Fibroblast of skin of right biceps (primary cell): ENCODE data around the gene S100A5.
"Not testable (repeated sequence)": the region's sequence is repeated elsewhere in the genome, so short reads cannot be mapped to it uniquely, and the experiment has no call there.

Source experiments
- DNase-seq: peaks from one replicate; pipeline ENCODE4 v3.0.0-alpha.2; 2013

The S100A5 gene, protein sequence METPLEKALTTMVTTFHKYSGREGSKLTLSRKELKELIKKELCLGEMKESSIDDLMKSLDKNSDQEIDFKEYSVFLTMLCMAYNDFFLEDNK

GRCh38 chr1:153540394-153541361 lies at the start of gene S100A5:
TSS of gene S100A5 (minus strand) at chr1:153540934. CDS start at chr1:153540191, 743 bp downstream.
- peak; percentile 69 for DNase-seq

GRCh38 chr1:153588482-153588881 lies 47.7 kb upstream of the S100A5 start:
- DNase-seq = no peak

DNA sequence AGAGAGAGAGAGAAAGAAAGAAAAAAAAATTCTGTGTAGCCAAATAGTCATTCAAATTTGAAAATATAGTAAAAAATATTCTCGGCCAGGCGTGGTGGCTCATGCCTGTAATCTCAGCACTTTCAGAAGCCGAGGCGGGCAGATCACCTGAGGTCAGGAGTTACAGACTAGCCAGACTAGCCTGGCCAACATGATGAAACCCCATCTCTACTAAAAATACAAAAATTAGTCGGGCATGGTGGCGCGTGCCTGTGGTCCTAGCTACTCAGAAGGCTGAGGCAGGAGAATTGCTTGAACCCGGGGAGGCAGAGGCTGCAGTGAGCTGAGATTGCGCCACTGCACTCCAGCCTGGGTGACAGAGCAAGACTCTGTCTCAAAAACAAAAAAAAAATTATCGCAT lies 47.3 kb upstream of the S100A5 start:
- DNase-seq = not testable (repeated sequence)

GRCh38 chr1:153587314-153587713 lies 46.6 kb upstream of the S100A5 start:
- no peak for DNase-seq

DNA sequence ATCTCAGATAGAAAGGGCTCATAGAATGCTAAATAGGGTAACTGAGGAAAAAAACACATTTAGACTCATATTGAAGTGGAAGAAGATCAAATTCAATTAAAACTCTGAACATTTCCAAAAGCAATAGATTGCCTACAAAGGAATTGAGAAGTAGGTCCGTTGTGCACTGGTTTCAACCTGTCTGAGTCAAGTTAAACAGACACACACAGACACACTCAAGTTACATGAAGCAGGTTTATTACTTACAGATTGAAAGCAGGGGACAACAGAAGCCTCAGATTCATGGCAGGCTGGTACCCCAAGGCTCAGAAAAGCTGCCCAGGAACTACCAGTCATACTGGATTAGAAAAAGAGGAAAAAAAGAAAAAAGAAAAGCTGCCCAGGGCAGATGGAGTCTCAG lies 45.6 kb upstream of the S100A5 start:
- no peak for DNase-seq

GRCh38 chr1:153585006-153585405 lies 44.3 kb upstream of the S100A5 start:
- no peak for DNase-seq

DNA sequence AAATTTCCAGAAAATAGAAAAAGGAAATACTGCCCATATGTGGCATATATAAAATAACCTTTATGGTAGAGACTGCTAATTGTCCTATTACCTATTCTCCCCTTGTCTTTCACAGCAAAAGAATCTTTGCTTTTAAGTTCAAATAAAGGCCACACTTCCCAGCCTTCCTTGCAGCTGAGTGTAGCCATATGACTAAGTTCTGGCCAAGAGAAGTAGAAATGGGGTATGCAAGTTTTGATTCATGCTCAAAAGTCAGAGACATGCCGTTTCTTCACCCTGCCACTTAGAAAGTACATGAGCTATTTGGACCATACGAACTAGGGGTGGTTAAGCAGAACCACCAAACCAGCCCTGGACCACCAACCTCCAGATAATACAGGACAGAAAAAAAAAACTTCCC lies 43.2 kb upstream of the S100A5 start:
- DNase-seq = peak; percentile 53

- DNase-seq = not testable (repeated sequence)
Measured at GRCh38 chr1:153583514-153583913, 42.8 kb upstream of the S100A5 start.

DNA sequence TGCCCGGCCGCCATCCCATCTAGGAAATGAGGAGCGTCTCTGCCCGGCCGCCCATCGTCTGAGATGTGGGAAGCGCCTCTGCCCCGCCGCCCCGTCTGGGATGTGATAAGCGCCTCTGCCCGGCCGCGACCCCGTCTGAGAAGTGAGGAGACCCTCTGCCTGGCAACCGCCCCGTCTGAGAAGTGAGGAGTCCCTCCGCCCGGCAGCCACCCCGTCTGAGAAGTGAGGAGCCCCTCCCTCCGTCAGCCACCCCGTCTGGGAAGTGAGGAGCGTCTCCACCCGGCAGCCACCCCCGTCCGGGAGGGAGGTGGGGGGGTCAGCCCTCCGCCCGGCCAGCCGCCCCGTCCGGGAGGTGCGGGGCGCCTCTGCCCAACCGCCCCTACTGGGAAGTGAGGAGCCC lies 42.1 kb upstream of the S100A5 start:
- DNase-seq = not testable (repeated sequence)

GRCh38 chr1:153578936-153579335 lies 38.2 kb upstream of the S100A5 start:
- DNase-seq = peak; percentile 65

DNA sequence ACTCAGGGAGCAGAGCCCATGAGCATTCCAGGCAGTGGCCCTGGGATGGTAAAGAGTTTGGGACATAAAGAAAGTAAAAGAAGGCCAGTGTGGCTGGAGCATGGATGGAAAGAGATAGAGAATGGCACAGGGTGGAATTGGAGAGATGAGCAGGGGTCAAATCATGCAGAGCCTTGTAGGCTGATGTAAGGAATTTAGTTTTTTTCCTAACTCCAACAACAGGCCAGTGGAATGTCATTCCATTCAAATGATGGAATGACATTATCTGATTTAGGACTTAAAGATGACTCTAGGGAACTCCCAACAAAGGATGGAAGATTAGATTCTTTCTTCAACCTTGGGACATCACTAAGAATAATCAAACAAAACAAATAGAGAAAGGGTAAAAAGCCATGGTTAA lies 37.8 kb upstream of the S100A5 start:
- DNase-seq = peak; percentile 82

GRCh38 chr1:153577624-153578051 lies 36.9 kb upstream of the S100A5 start:
- DNase-seq = no peak

- DNase-seq = no peak
Measured at GRCh38 chr1:153577138-153577537, 36.4 kb upstream of the S100A5 start.

GRCh38 chr1:153575497-153575896 lies 34.8 kb upstream of the S100A5 start:
- DNase-seq = not testable (repeated sequence)

GRCh38 chr1:153575081-153575491 lies 34.4 kb upstream of the S100A5 start:
- DNase-seq = not testable (repeated sequence)

- peak; percentile 40 for DNase-seq
Measured at GRCh38 chr1:153573351-153573750, 32.6 kb upstream of the S100A5 start.

DNA sequence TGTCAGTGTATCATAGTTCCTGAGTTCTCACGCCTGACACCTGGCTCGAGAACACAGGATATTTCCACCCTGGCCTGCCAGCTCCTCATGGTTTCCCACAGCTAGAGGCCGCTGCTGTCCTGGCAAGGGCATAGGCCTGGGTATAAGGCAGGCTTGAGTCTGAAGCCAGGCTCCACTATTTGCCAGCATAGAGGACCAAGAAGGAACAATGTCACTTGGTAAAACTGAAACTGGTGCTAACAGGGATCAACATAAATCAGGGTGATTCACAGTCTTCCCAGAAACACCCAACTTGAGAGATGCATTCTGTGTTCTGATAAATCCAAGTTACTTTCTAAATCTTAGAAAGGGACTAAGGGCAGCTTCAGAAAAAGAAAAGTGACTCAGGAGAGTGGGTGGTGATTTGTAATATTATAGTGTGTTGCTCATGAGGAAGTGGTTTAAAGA lies 31.9 kb upstream of the S100A5 start:
- peak; percentile 87 for DNase-seq

DNA sequence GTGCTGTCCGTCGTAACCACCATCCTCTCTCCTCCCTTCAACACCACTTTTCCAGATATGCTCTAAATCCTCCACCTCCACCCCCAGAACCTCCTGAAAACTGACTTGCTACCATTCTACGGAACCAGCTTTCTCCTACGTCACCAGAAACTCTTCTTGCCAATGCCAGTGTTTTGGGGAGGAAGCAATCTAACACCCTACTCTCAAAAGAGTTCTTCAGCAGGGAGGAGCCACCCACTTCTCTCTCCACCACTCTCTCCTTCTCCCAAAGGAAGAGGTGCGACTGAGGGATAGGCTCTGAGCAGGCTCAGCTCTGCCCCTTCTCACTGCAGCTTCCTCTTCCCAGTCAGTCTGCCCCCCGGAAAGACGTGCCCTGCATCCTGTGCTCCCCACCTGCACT lies 31.0 kb upstream of the S100A5 start:
- DNase-seq = no peak

- DNase-seq = no peak
Measured at GRCh38 chr1:153570874-153571273, 30.1 kb upstream of the S100A5 start.

DNA sequence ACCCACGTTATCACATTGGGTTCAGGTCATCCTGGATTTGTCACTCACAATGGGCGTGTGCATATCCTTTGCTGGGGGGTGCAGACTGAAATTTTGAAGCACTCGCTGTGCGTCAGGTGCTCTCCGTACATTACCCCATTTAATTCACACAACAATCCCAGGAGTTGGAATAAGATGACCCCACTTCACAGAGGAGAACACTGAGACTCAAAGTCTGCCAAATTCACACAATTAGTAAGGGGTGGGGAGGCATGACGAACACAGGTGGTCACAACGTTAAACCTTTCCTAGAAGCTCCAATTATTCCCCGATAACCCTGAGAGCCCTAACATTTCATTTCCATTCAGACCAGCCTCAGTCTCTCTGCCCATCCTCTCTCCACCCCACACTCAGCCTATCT lies 28.7 kb upstream of the S100A5 start:
- DNase-seq = no peak

DNA sequence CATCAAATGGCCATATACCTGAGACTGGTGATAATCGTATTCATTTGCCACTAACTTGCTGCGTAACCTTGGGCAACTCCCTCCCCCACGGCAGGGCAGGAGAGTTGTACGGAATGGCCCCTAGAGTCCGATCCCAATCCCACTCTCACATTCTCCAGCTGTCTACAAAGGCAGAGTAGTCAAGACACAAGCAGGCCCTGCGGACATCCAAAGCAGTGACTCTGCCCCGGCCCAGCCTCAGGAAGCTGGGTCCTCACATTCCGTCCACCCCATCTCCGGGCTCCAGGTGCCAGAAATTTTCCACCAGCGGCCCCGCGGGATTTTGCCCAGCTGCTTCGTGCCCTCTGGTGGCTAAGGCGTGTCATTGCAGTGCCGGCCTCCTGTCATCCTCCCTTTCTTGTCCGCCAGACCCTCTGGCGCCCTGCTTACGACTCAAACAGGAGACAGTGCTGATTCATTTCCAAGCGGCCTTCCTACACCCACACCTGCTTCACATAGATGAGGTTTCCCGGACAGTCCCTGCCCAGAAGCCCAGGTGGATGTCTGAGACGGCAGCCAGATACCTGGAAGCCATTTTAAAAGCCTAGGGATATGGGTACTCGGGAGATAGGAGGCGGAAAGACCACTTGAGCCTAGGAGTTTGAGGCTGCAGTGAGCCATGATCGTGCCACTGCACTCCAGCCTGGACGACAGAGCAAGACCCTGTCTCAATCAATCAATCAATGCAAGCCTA lies 27.8 kb upstream of the S100A5 start:
- peak; percentile 87 for DNase-seq

- peak; percentile 35 for DNase-seq
Measured at GRCh38 chr1:153567621-153568366, 27.1 kb upstream of the S100A5 start.
